ENCODE data around the gene RAB15.
A peak's percentile ranks its signal among the peaks of the same experiment; 100 is the strongest.

RAB15 gene

DNA sequence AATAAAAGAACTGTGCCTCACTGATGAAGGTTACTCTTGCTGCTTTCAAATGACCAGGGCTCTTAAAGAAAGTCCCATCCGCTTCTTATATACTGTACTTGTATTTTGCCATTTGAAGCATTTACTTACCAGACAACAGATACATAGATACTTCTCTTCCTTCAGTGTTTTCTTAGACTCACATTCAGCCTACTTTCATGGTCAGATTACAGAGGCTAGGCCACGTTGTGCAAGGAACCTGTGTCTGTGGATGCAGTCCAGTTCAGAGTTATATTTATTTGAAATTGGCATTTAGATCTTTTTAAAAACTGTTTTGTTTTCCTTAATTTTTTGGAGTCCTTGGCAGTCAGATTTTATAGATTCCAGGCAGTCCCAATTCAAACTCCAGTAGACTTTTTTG, 51.7 kb downstream of the RAB15 start:
- Histone ChIP-seq H2AK5ac (ENCODE audit: low read length, severe bottlenecking) (no peak overlapping the region), H2AFZ (ENCODE audit: low read depth, low read length) (no peak overlapping the region)

GRCh38 chr14:64919618-64920017, 52.5 kb downstream of the RAB15 start:
- WGBS = 96% methylated on average over 5 of the region's 5 CpGs
- H4K8ac ChIP-seq (ENCODE audit: low read length) = no peak overlapping the region
- no peak overlapping the region for H3K9ac ChIP-seq (ENCODE audit: low read length)
- H2BK15ac ChIP-seq (ENCODE audit: low read depth, poor library complexity, severe bottlenecking) = no peak overlapping the region
- H3K27me3 ChIP-seq (ENCODE audit: control insufficient read depth in 1 of 2, insufficient read depth in 1 of 2, low read length in 2 of 2) = no peaks in the 10 kb centered on the region
- no peak overlapping the region for H2AFZ ChIP-seq (ENCODE audit: low read depth, low read length)
- no peak overlapping the region for H3K4ac ChIP-seq (ENCODE audit: low read depth in 1 of 2, low read length in 2 of 2)
- peaks cover 6% of the 10 kb centered on the region for H3K4me1 ChIP-seq (ENCODE audit: control insufficient read depth, insufficient read depth, low read depth, low read length)
- H2BK5ac ChIP-seq (ENCODE audit: low read depth, low read length, poor library complexity, severe bottlenecking) = no peak overlapping the region
- H3K36me3 ChIP-seq (ENCODE audit: control insufficient read depth in 1 of 2, insufficient read depth in 2 of 2, low read depth in 1 of 2, low read length in 2 of 2) = peaks cover 0 to 16% of the 10 kb centered on the region in 2 experiments
- H2BK120ac ChIP-seq (ENCODE audit: low read depth, low read length) = no peak overlapping the region
- no peak for DNase-seq
- H3K4me2 ChIP-seq (ENCODE audit: low read length, poor library complexity, severe bottlenecking) = no peak overlapping the region
- H2AK5ac ChIP-seq (ENCODE audit: low read length, severe bottlenecking) = no peak overlapping the region
- no peak overlapping the region for H3K14ac ChIP-seq (ENCODE audit: low read length in 2 of 2)
- no peak overlapping the region for H2BK12ac ChIP-seq (ENCODE audit: low read length in 2 of 2)
- H3K4me3 ChIP-seq (ENCODE audit: insufficient read depth in 1 of 2, low read depth in 1 of 2, low read length in 2 of 2) = no peak overlapping the region
- H3K18ac ChIP-seq (ENCODE audit: low read depth in 1 of 2, low read length in 2 of 2) = no peak overlapping the region
- H3K27ac ChIP-seq (ENCODE audit: low read length, poor library complexity, severe bottlenecking) = no peak overlapping the region
- H3K23ac ChIP-seq (ENCODE audit: low read length in 2 of 2) = no peak overlapping the region
- H3K9me3 ChIP-seq (ENCODE audit: control insufficient read depth, low read length) = no peaks in the 10 kb centered on the region
- H3K79me1 ChIP-seq (replicated peaks; ENCODE audit: low read length, poor library complexity, severe bottlenecking) = peaks cover 6% of the 10 kb centered on the region
- no peak overlapping the region for H4K91ac ChIP-seq (ENCODE audit: low read length)

More for the DNA sequence above, 51.7 kb downstream of the RAB15 start:
- no peak for DNase-seq
- no peak overlapping the region for H4K91ac ChIP-seq (ENCODE audit: low read length)
- no peak overlapping the region for H3K4me3 ChIP-seq (ENCODE audit: insufficient read depth in 1 of 2, low read depth in 1 of 2, low read length in 2 of 2)
- no peak overlapping the region for H3K4ac ChIP-seq (ENCODE audit: low read depth in 1 of 2, low read length in 2 of 2)
- H2BK12ac ChIP-seq (ENCODE audit: low read length in 2 of 2) = no peak overlapping the region
- 100% methylated on average over 2 of the region's 2 CpGs for WGBS
- no peak overlapping the region for H4K8ac ChIP-seq (ENCODE audit: low read length)
- no peak overlapping the region for H3K18ac ChIP-seq (ENCODE audit: low read depth in 1 of 2, low read length in 2 of 2)
- no peaks in the 10 kb centered on the region for H3K9me3 ChIP-seq (ENCODE audit: control insufficient read depth, low read length)
- no peak overlapping the region for H3K9ac ChIP-seq (ENCODE audit: low read length)
- H2BK15ac ChIP-seq (ENCODE audit: low read depth, poor library complexity, severe bottlenecking) = no peak overlapping the region
- no peak overlapping the region for H3K27ac ChIP-seq (ENCODE audit: low read length, poor library complexity, severe bottlenecking)
- H2BK120ac ChIP-seq (ENCODE audit: low read depth, low read length) = no peak overlapping the region
- no peaks in the 10 kb centered on the region for H3K27me3 ChIP-seq (ENCODE audit: control insufficient read depth in 1 of 2, insufficient read depth in 1 of 2, low read length in 2 of 2)
- peaks cover 11% of the 10 kb centered on the region for H3K79me1 ChIP-seq (replicated peaks; ENCODE audit: low read length, poor library complexity, severe bottlenecking)
- no peak overlapping the region for H3K23ac ChIP-seq (ENCODE audit: low read length in 2 of 2)
- H2BK5ac ChIP-seq (ENCODE audit: low read depth, low read length, poor library complexity, severe bottlenecking) = no peak overlapping the region
- H3K4me1 ChIP-seq (ENCODE audit: control insufficient read depth, insufficient read depth, low read depth, low read length) = peaks cover 4% of the 10 kb centered on the region
- H3K36me3 ChIP-seq (ENCODE audit: control insufficient read depth in 1 of 2, insufficient read depth in 2 of 2, low read depth in 1 of 2, low read length in 2 of 2) = peaks cover 3 to 25% of the 10 kb centered on the region in 2 experiments
- H3K4me2 ChIP-seq (ENCODE audit: low read length, poor library complexity, severe bottlenecking) = no peak overlapping the region
- no peak overlapping the region for H3K14ac ChIP-seq (ENCODE audit: low read length in 2 of 2)

GRCh38 chr14:64919215-64919614, 52.9 kb downstream of the RAB15 start:
- H3K36me3 ChIP-seq (ENCODE audit: control insufficient read depth in 1 of 2, insufficient read depth in 2 of 2, low read depth in 1 of 2, low read length in 2 of 2) = peaks cover 0 to 12% of the 10 kb centered on the region in 2 experiments

GRCh38 chr14:64918216-64918615, 53.9 kb downstream of the RAB15 start:
- H3K4me2 ChIP-seq (ENCODE audit: low read length, poor library complexity, severe bottlenecking) = no peak overlapping the region
- H2BK15ac ChIP-seq (ENCODE audit: low read depth, poor library complexity, severe bottlenecking) = no peak overlapping the region
- peak overlapping the region; percentile 32 for H3K9ac ChIP-seq (ENCODE audit: low read length)
- no peak overlapping the region for H2BK12ac ChIP-seq (ENCODE audit: low read length in 2 of 2)
- no peak overlapping the region for H2AFZ ChIP-seq (ENCODE audit: low read depth, low read length)
- H2AK5ac ChIP-seq (ENCODE audit: low read length, severe bottlenecking) = no peak overlapping the region
- H2BK120ac ChIP-seq (ENCODE audit: low read depth, low read length) = no peak overlapping the region
- H3K4ac ChIP-seq (ENCODE audit: low read depth in 1 of 2, low read length in 2 of 2) = no peak overlapping the region
- peaks cover 6% of the 10 kb centered on the region for H3K4me1 ChIP-seq (ENCODE audit: control insufficient read depth, insufficient read depth, low read depth, low read length)
- 100% methylated on average over 4 of the region's 4 CpGs for WGBS
- H3K36me3 ChIP-seq (ENCODE audit: control insufficient read depth in 1 of 2, insufficient read depth in 2 of 2, low read depth in 1 of 2, low read length in 2 of 2) = peaks cover 0 to 6% of the 10 kb centered on the region in 2 experiments
- no peak overlapping the region for H3K14ac ChIP-seq (ENCODE audit: low read length in 2 of 2)
- H3K27me3 ChIP-seq (ENCODE audit: control insufficient read depth in 1 of 2, insufficient read depth in 1 of 2, low read length in 2 of 2) = no peaks in the 10 kb centered on the region
- no peak overlapping the region for H3K23ac ChIP-seq (ENCODE audit: low read length in 2 of 2)
- H3K4me3 ChIP-seq (ENCODE audit: insufficient read depth in 1 of 2, low read depth in 1 of 2, low read length in 2 of 2) = peak overlapping the region in 1 of 2 experiments; percentile 30
- H3K18ac ChIP-seq (ENCODE audit: low read depth in 1 of 2, low read length in 2 of 2) = no peak overlapping the region
- no peaks in the 10 kb centered on the region for H3K9me3 ChIP-seq (ENCODE audit: control insufficient read depth, low read length)
- no peak overlapping the region for H4K91ac ChIP-seq (ENCODE audit: low read length)
- no peak for DNase-seq
- H3K79me1 ChIP-seq (replicated peaks; ENCODE audit: low read length, poor library complexity, severe bottlenecking) = peaks cover 6% of the 10 kb centered on the region
- H2BK5ac ChIP-seq (ENCODE audit: low read depth, low read length, poor library complexity, severe bottlenecking) = no peak overlapping the region
- H4K8ac ChIP-seq (ENCODE audit: low read length) = no peak overlapping the region
- no peak overlapping the region for H3K27ac ChIP-seq (ENCODE audit: low read length, poor library complexity, severe bottlenecking)

More at GRCh38 chr14:64919215-64919614, 52.9 kb downstream of the RAB15 start:
- H3K4ac ChIP-seq (ENCODE audit: low read depth in 1 of 2, low read length in 2 of 2) = no peak overlapping the region
- no peak overlapping the region for H4K91ac ChIP-seq (ENCODE audit: low read length)
- no peak overlapping the region for H2BK12ac ChIP-seq (ENCODE audit: low read length in 2 of 2)
- no peak overlapping the region for H2AFZ ChIP-seq (ENCODE audit: low read depth, low read length)
- no peak overlapping the region for H3K4me3 ChIP-seq (ENCODE audit: insufficient read depth in 1 of 2, low read depth in 1 of 2, low read length in 2 of 2)
- H3K18ac ChIP-seq (ENCODE audit: low read depth in 1 of 2, low read length in 2 of 2) = no peak overlapping the region
- H4K8ac ChIP-seq (ENCODE audit: low read length) = no peak overlapping the region
- H3K14ac ChIP-seq (ENCODE audit: low read length in 2 of 2) = no peak overlapping the region
- no peak overlapping the region for H3K27ac ChIP-seq (ENCODE audit: low read length, poor library complexity, severe bottlenecking)
- H3K23ac ChIP-seq (ENCODE audit: low read length in 2 of 2) = no peak overlapping the region
- no peaks in the 10 kb centered on the region for H3K27me3 ChIP-seq (ENCODE audit: control insufficient read depth in 1 of 2, insufficient read depth in 1 of 2, low read length in 2 of 2)
- peaks cover 6% of the 10 kb centered on the region for H3K4me1 ChIP-seq (ENCODE audit: control insufficient read depth, insufficient read depth, low read depth, low read length)
- H3K4me2 ChIP-seq (ENCODE audit: low read length, poor library complexity, severe bottlenecking) = no peak overlapping the region
- H2BK15ac ChIP-seq (ENCODE audit: low read depth, poor library complexity, severe bottlenecking) = no peak overlapping the region
- no peaks in the 10 kb centered on the region for H3K9me3 ChIP-seq (ENCODE audit: control insufficient read depth, low read length)
- H2AK5ac ChIP-seq (ENCODE audit: low read length, severe bottlenecking) = no peak overlapping the region
- H3K9ac ChIP-seq (ENCODE audit: low read length) = peak overlapping the region; percentile 32
- H3K79me1 ChIP-seq (replicated peaks; ENCODE audit: low read length, poor library complexity, severe bottlenecking) = peaks cover 6% of the 10 kb centered on the region
- no peak for DNase-seq
- no peak overlapping the region for H2BK120ac ChIP-seq (ENCODE audit: low read depth, low read length)
- no peak overlapping the region for H2BK5ac ChIP-seq (ENCODE audit: low read depth, low read length, poor library complexity, severe bottlenecking)
